IPS-20b (cell line): ENCODE measurements around the gene C3orf20.
"Not testable (repeated sequence)": the region's sequence is repeated elsewhere in the genome, so short reads cannot be mapped to it uniquely, and the experiment has no call there.

Source experiments
- H3K27ac ChIP-seq: one replicate; pipeline ENCODE4 v1.5.1; 2013; ENCODE audit warnings: low read length
- H3K27me3 ChIP-seq: 2 replicates; pipeline ENCODE4 v1.6.1; 2013; ENCODE audit warnings: mild to moderate bottlenecking, low read length, inconsistent platforms; ENCODE audit not compliant: insufficient read depth
- H3K36me3 ChIP-seq: 2 replicates; pipeline ENCODE4 v1.6.1; 2013; ENCODE audit warnings: low read depth, mild to moderate bottlenecking, inconsistent platforms, low read length, moderate library complexity; ENCODE audit not compliant: insufficient read depth
- H3K4me1 ChIP-seq: 2 replicates; pipeline ENCODE4 v1.6.1; 2013; ENCODE audit warnings: mild to moderate bottlenecking, control low read depth, inconsistent platforms, low read length, moderate library complexity; ENCODE audit not compliant: insufficient read depth
- H3K4me3 ChIP-seq: 2 replicates; pipeline ENCODE4 v1.5.1; 2013; ENCODE audit warnings: mild to moderate bottlenecking, low read length, inconsistent platforms
- H3K9ac ChIP-seq: 2 replicates; pipeline ENCODE4 v1.6.1; 2013; ENCODE audit warnings: low read depth, mild to moderate bottlenecking, inconsistent platforms, low read length, moderate library complexity
- H3K9me3 ChIP-seq: 2 replicates; pipeline ENCODE4 v1.6.1; 2013; ENCODE audit warnings: mild to moderate bottlenecking, low read depth, low read length, inconsistent platforms; ENCODE audit not compliant: insufficient read depth

The C3orf20 gene

DNA sequence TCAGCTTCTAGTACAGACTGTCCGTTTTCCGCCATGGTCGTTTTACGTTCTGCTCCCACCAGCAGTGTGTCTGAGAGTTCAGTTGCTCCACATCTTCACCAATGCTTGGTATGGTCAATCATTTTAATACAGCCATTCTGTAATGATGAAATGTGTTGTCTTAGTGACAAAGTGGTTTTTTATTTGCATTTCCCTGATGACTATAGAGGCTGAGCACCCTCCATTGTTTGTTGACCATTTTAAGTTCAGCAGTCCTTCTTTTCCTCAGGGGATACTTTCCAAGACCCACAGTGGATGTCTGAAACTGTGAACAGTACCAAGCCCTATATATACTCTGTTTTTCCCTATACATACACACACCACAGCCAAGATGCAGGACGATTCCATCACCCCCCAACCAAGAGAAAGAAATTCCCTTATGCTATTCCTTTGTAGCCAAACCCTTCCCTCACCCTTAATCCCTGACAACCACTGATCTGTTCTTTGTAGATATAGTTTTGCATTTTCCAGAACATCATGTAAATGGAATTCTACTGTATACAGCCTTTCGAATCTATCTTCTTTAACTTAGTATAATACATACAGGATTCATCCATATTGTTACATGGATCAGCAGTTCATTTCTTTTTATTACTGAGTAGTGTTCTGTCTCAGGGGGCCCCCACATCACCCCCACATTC is 55.9 kb downstream of the C3orf20 start:
- Histone ChIP-seq H3K27me3 (no peaks in the 10 kb centered on the region), H3K9ac (no peak overlapping the region), H3K27ac (no peak overlapping the region), H3K4me1 (no peaks in the 10 kb centered on the region), H3K36me3 (no peaks in the 10 kb centered on the region), H3K9me3 (no peaks in the 10 kb centered on the region), H3K4me3 (no peak overlapping the region)

DNA sequence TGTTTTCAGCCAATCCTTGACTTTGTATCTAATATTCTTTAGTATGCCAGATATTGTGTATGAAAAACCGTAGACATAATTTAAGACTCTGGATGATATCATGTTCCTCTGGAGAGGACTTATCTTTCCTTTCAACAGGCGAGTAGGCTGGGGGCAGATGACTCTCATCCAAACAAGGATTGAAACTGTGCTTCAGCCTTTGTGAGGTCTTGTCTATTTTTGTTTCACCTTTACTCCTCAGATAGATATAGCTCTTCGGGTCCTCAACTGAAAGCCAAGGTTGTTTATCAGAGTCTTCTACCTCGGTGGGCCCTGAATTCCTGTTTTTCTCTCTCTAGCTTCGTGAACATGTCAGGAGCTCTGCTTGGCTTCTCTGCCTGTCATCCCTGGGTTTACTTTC is 66.0 kb downstream of the C3orf20 start:
- H3K4me3 ChIP-seq, result no peak overlapping the region
- H3K27me3 ChIP-seq, result no peaks in the 10 kb centered on the region
- no peak overlapping the region for H3K9ac ChIP-seq
- H3K36me3 ChIP-seq, result no peaks in the 10 kb centered on the region
- no peaks in the 10 kb centered on the region; the same call in 1 of the 2 replicates for H3K9me3 ChIP-seq
- no peaks in the 10 kb centered on the region for H3K4me1 ChIP-seq
- H3K27ac ChIP-seq, result no peak overlapping the region

DNA sequence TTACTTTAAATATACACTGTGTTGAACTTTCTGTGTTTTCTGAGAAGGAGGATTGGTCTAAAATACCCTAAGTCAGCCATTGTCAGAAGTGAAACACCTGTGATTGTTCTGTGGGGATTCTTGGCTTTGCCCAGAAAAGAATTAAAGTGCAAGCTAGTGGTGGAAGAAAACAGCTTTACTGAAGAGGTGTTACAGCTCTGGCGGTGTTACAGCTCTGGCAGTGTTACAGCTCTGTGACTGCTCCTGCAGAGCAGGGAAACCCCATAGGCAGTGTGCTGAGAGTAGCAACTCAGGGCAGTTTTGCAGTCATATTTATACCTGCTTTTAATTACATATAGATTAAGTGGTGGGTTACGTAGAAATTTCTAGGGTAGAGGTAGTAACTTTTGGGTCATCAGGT is 66.6 kb downstream of the C3orf20 start:
- Histone ChIP-seq H3K27ac (no peak overlapping the region), H3K4me1 (no peaks in the 10 kb centered on the region), H3K9me3 (no peaks in the 10 kb centered on the region; the same call in 1 of the 2 replicates), H3K4me3 (no peak overlapping the region), H3K36me3 (no peaks in the 10 kb centered on the region), H3K9ac (no peak overlapping the region), H3K27me3 (no peaks in the 10 kb centered on the region)

- no peaks in the 10 kb centered on the region for H3K36me3 ChIP-seq
- no peaks in the 10 kb centered on the region; the same call in 1 of the 2 replicates for H3K9me3 ChIP-seq
- no peak overlapping the region for H3K4me3 ChIP-seq
- H3K9ac ChIP-seq, result no peak overlapping the region
- H3K4me1 ChIP-seq, result no peaks in the 10 kb centered on the region
- H3K27me3 ChIP-seq, result no peaks in the 10 kb centered on the region
- no peak overlapping the region for H3K27ac ChIP-seq
Observed at GRCh38 chr3:14744556-14744955, 69.6 kb downstream of the C3orf20 start.

DNA sequence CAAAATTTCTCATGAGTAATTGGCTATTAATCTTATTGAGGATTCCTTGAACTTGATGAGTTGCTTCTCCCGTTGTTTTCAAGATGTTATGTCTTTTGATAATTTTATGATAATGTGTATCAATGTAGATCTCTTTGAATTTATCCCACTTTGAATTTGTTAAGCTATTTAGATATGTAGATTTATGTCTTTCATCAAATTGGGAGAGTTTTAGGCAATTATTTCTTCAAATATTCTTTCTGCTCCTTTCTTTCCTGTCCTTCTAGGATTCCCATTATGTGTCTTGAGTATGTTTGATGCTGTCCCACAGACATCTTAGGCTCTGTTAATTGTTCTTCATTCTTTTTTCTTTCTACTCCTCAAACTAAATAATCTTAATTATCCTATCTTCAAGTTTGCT is 75.7 kb downstream of the C3orf20 start:
- Histone ChIP-seq H3K9ac (no peak overlapping the region), H3K27me3 (no peaks in the 10 kb centered on the region), H3K27ac (no peak overlapping the region), H3K36me3 (no peaks in the 10 kb centered on the region), H3K4me1 (no peaks in the 10 kb centered on the region), H3K9me3 (no peaks in the 10 kb centered on the region), H3K4me3 (no peak overlapping the region)

GRCh38 chr3:14752979-14753378 is 78.0 kb downstream of the C3orf20 start:
- H3K9me3 ChIP-seq, H3K27me3 ChIP-seq, H3K9ac ChIP-seq, H3K4me1 ChIP-seq, H3K36me3 ChIP-seq, H3K27ac ChIP-seq, H3K4me3 ChIP-seq: not testable (repeated sequence)

GRCh38 chr3:14757153-14757700 is 82.3 kb downstream of the C3orf20 start:
- no peaks in the 10 kb centered on the region for H3K36me3 ChIP-seq
- no peak overlapping the region for H3K4me3 ChIP-seq
- H3K4me1 ChIP-seq, result no peaks in the 10 kb centered on the region
- H3K9ac ChIP-seq, result no peak overlapping the region
- no peaks in the 10 kb centered on the region for H3K27me3 ChIP-seq
- H3K27ac ChIP-seq, result no peak overlapping the region
- H3K9me3 ChIP-seq, result no peaks in the 10 kb centered on the region

GRCh38 chr3:14758297-14758696 is 83.4 kb downstream of the C3orf20 start:
- Histone ChIP-seq H3K4me3 (no peak overlapping the region), H3K36me3 (no peaks in the 10 kb centered on the region), H3K9me3 (no peaks in the 10 kb centered on the region), H3K4me1 (no peaks in the 10 kb centered on the region), H3K27ac (no peak overlapping the region), H3K27me3 (no peaks in the 10 kb centered on the region), H3K9ac (no peak overlapping the region)

DNA sequence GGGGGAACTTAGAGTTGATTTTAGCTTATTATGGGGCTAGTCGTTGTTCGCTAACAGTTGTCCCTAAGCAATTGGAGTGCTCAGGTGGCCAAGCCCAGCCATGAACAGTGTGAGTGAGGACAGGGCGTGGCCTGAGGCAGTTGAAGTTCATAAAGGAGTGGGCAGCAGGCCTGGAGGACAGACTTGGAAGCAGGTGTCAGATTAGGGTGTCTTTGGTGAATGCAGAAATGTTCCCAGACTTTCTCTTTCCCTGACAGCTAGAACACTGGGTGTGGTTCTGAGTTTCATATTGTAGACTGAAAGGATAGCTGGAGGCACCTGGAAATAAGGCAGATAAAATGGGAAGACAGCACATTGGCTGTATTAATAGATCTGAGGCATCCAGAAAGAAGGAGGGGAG is 84.0 kb downstream of the C3orf20 start:
- Histone ChIP-seq H3K27me3 (no peaks in the 10 kb centered on the region), H3K36me3 (no peaks in the 10 kb centered on the region), H3K27ac (no peak overlapping the region), H3K4me1 (no peaks in the 10 kb centered on the region), H3K4me3 (no peak overlapping the region), H3K9me3 (no peaks in the 10 kb centered on the region), H3K9ac (no peak overlapping the region)

DNA sequence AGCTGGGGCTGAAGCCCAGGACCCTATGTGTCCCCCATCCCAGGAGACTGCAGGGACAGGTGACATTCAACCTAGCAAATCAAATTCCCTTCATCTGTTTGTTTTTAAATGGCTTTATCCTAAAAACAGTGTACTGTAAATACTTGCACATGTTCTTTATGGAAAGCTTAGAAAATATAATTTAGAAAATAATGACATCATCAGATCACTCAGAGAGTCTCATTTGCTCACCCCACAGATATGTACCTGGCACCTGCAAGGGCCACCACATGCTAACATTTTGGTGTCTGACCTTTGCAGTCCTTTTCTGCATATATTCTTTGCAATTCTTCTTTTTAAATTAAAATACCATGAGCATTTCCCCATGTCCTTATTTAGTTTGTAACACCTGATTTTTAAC is 85.2 kb downstream of the C3orf20 start:
- H3K36me3 ChIP-seq, result no peaks in the 10 kb centered on the region
- H3K27ac ChIP-seq, result no peak overlapping the region
- H3K27me3 ChIP-seq, result no peaks in the 10 kb centered on the region
- no peak overlapping the region for H3K4me3 ChIP-seq
- no peaks in the 10 kb centered on the region for H3K4me1 ChIP-seq
- no peak overlapping the region for H3K9ac ChIP-seq
- no peaks in the 10 kb centered on the region for H3K9me3 ChIP-seq

GRCh38 chr3:14761121-14761672 is 86.3 kb downstream of the C3orf20 start:
- Histone ChIP-seq H3K4me3 (no peak overlapping the region), H3K9ac (no peak overlapping the region), H3K36me3 (no peaks in the 10 kb centered on the region), H3K27ac (no peak overlapping the region), H3K27me3 (no peaks in the 10 kb centered on the region), H3K9me3 (no peaks in the 10 kb centered on the region), H3K4me1 (no peaks in the 10 kb centered on the region)

- H3K9ac ChIP-seq, result no peak overlapping the region
- H3K4me1 ChIP-seq, result no peaks in the 10 kb centered on the region
- H3K27me3 ChIP-seq, result no peaks in the 10 kb centered on the region
- H3K36me3 ChIP-seq, result no peaks in the 10 kb centered on the region
- no peaks in the 10 kb centered on the region for H3K9me3 ChIP-seq
- H3K4me3 ChIP-seq, result no peak overlapping the region
- no peak overlapping the region for H3K27ac ChIP-seq
Observed at GRCh38 chr3:14761866-14762265, 86.9 kb downstream of the C3orf20 start.
